Embryonic facial prominence (tissue), 1 donor: Measurements from ENCODE around the gene ISG15.

ENCODE experiments used
- DNase-seq: peaks from one replicate; pipeline ENCODE4 v3.0.0-alpha.2; 2016; ENCODE audit errors: extremely low spot score

The ISG15 gene

DNA sequence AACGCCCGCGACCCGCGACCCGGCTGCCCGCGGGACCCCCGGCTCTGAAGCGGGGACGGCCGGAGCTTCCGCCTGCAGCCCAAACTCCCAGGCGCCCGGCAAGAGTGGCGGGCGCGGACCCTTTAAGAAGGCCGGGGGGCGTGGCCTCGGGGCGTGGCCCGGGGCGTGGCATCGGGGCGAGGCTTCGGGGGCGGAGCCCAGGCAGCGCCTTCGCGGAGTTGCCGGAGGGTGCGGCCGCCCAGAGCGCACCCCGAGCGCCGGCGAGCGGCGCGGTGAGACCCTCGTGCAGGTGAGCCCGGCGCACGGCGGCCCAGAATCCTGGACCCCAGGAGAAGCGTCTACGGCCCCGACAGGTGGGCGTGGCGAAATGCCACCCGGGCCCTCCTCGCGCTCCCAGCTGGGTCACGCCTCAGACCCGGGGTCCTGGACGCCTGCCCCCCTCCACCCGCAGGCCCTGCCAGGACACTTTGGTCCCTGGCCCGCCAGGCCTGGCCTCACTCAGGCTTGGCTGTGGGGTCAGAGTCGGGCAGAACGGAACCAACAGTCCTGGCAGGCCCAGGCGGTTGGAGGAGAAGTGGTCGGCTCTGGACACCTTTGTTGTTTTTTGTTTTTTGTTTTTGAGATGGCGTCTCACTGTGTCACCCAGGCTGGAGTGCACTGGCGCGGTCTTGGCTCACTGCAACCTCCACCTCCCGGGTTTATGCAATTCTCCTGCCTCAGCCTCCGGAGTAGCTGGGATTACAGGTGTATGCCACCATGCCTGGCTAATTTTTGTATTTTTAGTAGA, 46.4 kb downstream of the ISG15 start:
- no peak for DNase-seq

DNA sequence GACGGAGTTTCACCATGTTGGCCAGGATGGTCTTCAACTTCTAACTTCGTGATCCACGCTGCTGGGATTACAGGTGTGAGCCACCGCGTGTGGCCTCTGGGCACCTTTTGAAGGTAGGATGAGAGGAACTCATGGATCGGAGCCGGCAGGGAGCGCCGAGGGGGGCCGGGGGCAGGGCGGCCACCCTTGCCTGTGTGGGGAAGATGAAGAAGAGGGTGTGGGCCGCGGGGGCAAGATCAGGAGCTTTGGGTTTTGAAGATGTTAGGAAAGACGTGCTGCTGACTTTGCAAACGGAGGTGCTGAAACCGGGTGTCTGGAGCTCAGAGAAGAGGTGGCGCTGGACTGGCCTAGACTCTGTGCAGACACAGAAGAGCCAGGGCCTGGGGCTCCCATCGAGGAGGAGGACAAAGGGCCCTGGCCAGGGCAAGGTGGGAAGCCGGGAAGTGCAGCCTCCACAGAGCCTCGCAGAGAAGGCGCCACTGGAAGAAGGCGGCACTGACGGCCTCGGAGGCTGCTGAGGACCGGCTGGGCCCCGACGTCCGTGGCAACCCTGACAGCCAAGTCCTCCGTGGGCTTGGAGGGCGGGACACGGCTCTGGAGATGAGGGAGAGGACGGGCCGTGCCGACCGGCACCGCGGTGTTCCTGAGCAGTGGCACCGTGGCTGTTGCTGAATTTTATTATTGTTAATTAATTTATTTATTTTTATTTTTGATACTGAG, 47.1 kb downstream of the ISG15 start:
- no peak for DNase-seq

DNA sequence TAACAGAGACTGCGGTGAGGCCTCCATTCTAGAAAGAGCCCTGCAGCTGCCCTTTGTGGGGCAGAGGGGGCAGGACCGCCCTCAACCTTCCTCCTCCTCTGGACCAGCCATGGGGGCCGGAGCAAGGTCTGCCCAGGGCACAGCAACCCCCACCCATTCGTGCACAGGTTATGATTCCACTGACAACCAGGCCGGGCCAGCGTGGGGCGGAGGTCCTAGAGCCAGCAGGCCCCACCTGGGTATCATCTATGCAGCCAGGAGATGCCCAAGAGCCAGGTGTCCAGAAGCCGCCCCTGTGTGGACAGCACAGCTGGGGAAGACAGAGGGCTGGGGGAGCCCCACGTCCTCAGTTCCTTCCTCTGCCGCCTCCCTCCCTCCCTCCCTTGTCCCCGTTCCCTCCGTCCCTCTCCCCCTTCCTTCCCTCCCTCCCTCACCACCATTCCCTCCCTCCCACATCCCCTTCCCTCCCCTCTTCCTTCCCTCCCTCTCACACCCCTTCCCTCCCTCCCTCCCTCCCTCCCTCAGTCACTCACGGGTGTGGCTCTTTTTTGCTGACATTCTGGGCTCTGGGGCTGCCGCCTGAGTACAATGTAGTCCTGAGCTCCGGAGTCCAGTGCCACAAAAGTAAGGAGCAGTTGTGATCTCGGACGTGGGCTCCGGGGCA, 48.5 kb downstream of the ISG15 start:
- DNase-seq = no peak

DNA sequence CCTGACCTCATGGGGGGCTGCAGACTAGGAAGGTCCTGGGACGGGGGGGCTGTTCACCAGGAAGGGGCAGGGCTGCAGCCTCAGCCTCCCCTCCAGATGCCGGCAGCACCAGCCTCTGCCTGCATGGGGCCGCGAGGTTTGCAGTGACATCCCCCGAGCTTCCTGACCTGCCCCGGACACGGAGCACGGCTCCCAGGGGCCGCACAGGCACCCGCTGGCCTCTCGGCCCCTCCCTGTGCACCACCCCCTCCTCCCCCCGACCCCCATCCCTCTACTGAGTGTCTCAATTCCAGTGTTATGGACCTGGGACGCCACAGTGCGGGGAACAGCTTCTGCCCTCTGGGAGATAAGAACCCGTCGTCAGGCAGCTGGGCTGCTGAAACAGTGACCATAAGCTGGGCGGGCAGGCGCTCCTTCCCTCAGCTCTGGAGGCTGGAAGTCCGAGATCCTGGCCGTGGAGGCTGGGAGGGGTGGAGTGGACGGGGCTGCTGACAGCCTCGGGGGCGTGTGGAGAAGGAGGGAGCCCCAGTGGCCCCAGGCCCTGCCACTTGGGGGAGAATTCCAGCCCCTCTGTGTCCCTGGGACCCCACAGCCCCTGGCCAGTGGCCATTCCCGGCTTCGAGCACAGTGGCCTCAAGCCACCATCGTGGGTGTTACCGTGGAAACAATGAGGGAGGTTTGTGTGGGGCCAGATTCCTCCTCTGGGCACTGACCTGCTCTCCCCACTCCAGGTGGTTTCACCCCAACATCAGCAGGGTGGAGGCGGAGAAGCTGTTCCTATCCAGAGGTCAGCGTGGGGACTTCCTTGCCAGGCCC, 49.3 kb downstream of the ISG15 start:
- DNase-seq = no peak

DNA sequence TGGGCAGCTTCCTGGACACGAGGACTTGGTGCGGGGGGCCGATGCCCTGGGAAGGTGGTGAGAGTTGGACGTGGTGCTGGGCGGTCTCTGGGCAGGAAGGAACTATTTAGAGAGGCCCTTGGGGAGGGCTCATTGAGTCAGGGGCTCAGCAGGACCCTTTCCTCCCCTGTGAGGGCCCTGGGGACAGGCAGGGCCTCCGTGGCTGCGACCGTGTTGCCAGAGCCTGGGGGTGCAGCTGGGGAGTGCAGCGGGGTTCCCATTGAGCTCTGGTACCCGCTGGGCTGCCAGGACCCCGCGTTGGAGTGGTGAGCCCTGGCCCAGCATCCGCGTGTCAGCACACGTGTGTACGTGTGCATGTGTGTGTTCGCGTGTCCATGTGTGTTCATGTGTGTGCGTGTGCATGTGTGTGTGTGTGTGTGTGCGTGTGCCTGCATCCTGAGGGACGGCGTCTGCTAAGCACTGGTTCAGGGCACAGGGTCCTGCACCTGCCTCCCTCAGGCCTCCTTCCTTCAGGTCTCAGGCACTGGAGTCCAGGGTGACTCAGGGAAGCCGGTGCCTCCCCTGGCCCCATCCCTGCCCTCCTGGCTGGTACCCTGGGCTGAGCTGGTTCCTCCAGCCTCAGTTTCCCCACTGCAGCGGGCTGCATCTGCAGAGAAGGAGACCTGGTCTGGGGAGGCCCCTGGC, 50.1 kb downstream of the ISG15 start:
- no peak for DNase-seq
